H9 (cell line): ENCODE results near the gene TRAPPC2L. TPM values are rescaled to one million over a fixed set of nuclear protein-coding genes. Genes with fewer than 3 reads are reported as not detected.

Experiments used
- DNase-seq: peaks from one replicate; pipeline ENCODE4 v3.0.0-alpha.2; 2017
- H2AFZ ChIP-seq: one replicate; pipeline ENCODE4 v1.6.1; 2013; ENCODE audit warnings: mild to moderate bottlenecking, low read length, control low read depth, moderate library complexity
- H2AK5ac ChIP-seq: 2 replicates; pipeline ENCODE4 v1.6.1; 2013; ENCODE audit warnings: low read length, control low read depth, mixed read lengths; ENCODE audit not compliant: insufficient read length
- H2BK120ac ChIP-seq: one replicate; pipeline ENCODE4 v1.6.1; 2013; ENCODE audit warnings: low read depth, mild to moderate bottlenecking, low read length, control low read depth, inconsistent platforms; ENCODE audit not compliant: poor library complexity, severe bottlenecking
- H2BK12ac ChIP-seq: 2 replicates; pipeline ENCODE4 v1.6.1; 2013; ENCODE audit warnings: low read length, control low read depth, mixed read lengths, low read depth; ENCODE audit not compliant: insufficient read length
- H2BK15ac ChIP-seq: 2 replicates; pipeline ENCODE4 v1.6.1; 2013; ENCODE audit warnings: low read depth, low read length, control low read depth
- H2BK20ac ChIP-seq: one replicate; pipeline ENCODE4 v1.6.1; 2013; ENCODE audit warnings: low read depth, mild to moderate bottlenecking, low read length, control low read depth, inconsistent platforms; ENCODE audit not compliant: poor library complexity, severe bottlenecking
- H2BK5ac ChIP-seq: 2 replicates; pipeline ENCODE4 v1.6.1; 2013; ENCODE audit warnings: low read length, control low read depth, mixed read lengths; ENCODE audit not compliant: insufficient read length
- H3K14ac ChIP-seq: 2 replicates; pipeline ENCODE4 v1.6.1; 2013; ENCODE audit warnings: low read length, control low read depth; ENCODE audit not compliant: insufficient read depth
- H3K18ac ChIP-seq: 2 replicates; pipeline ENCODE4 v1.6.1; 2013; ENCODE audit warnings: low read depth, mild to moderate bottlenecking, mixed read lengths, low read length, control low read depth; ENCODE audit not compliant: insufficient read length
- H3K23ac ChIP-seq: 2 replicates; pipeline ENCODE4 v1.6.1; 2013; ENCODE audit warnings: low read length, control low read depth, mixed read lengths, low read depth; ENCODE audit not compliant: insufficient read length
- H3K23me2 ChIP-seq: 2 replicates; pipeline ENCODE4 v1.6.1; 2013; ENCODE audit warnings: low read depth, mild to moderate bottlenecking, mixed read lengths, low read length, control low read depth; ENCODE audit not compliant: insufficient read length, poor library complexity, severe bottlenecking
- H3K27ac ChIP-seq: 2 replicates; pipeline ENCODE4 v1.5.1; 2013; ENCODE audit warnings: low read length, control low read depth, mixed read lengths, low read depth; ENCODE audit not compliant: insufficient read length
- H3K27me3 ChIP-seq: 2 replicates; pipeline ENCODE4 v1.6.1; 2013; ENCODE audit warnings: low read length, control low read depth, inconsistent platforms; ENCODE audit not compliant: insufficient read depth
- H3K4ac ChIP-seq: 2 replicates; pipeline ENCODE4 v1.6.1; 2013; ENCODE audit warnings: low read depth, mild to moderate bottlenecking, control low read depth, inconsistent platforms, low read length, moderate library complexity
- H3K4me1 ChIP-seq: 2 replicates; pipeline ENCODE4 v1.6.1; 2013; ENCODE audit warnings: low read length, control low read depth, inconsistent platforms; ENCODE audit not compliant: insufficient read depth
- H3K4me2 ChIP-seq: 2 replicates; pipeline ENCODE4 v1.6.1; 2013; ENCODE audit warnings: low read length, control low read depth, mixed read lengths; ENCODE audit not compliant: insufficient read length, insufficient read depth
- H3K56ac ChIP-seq: 2 replicates; pipeline ENCODE4 v1.6.1; 2013; ENCODE audit warnings: low read depth, mild to moderate bottlenecking, mixed read lengths, low read length, control low read depth; ENCODE audit not compliant: insufficient read length
- H3K79me1 ChIP-seq: 2 replicates; pipeline ENCODE4 v1.6.1; 2013; ENCODE audit warnings: low read depth, mild to moderate bottlenecking, moderate library complexity, low read length, control low read depth, inconsistent platforms; ENCODE audit not compliant: insufficient read depth, poor library complexity, severe bottlenecking
- H3K79me2 ChIP-seq: 2 replicates; pipeline ENCODE4 v1.6.1; 2013; ENCODE audit warnings: low read length, control low read depth, inconsistent platforms; ENCODE audit not compliant: insufficient read depth
- H3K9ac ChIP-seq: 2 replicates; pipeline ENCODE4 v1.6.1; 2013; ENCODE audit warnings: low read length, control low read depth, mixed read lengths; ENCODE audit not compliant: insufficient read length; ENCODE audit errors: extremely low read depth
- H3K9me3 ChIP-seq: one replicate; pipeline ENCODE4 v1.6.1; 2013; ENCODE audit warnings: low read depth, low read length, inconsistent platforms; ENCODE audit not compliant: control insufficient read depth
- H3T11ph ChIP-seq: one replicate; pipeline ENCODE4 v1.6.1; 2013; ENCODE audit warnings: mild to moderate bottlenecking, low read length, control low read depth, inconsistent platforms
- H4K20me1 ChIP-seq: one replicate; pipeline ENCODE4 v1.6.1; 2013; ENCODE audit not compliant: control insufficient read depth, insufficient read length, insufficient read depth
- H4K5ac ChIP-seq: 2 replicates; pipeline ENCODE4 v1.6.1; 2013; ENCODE audit warnings: low read depth, mild to moderate bottlenecking, mixed read lengths, low read length, control low read depth; ENCODE audit not compliant: insufficient read length
- H4K8ac ChIP-seq: replicated peaks from 2 replicates; pipeline ENCODE4 v1.6.1; 2013; ENCODE audit warnings: low read length, control low read depth, mixed read lengths, low read depth; ENCODE audit not compliant: insufficient read length
- H4K91ac ChIP-seq: 2 replicates; pipeline ENCODE4 v1.6.1; 2013; ENCODE audit warnings: low read depth, mild to moderate bottlenecking, moderate library complexity, mixed read lengths, low read length, control low read depth; ENCODE audit not compliant: insufficient read length
- H3K27ac Mint-ChIP-seq, 3 experiments: 2 replicates in 2 of 3; 3 replicates in 1 of 3; pipeline ENCODE4 v1.8.0; 2020 to 2021; ENCODE audit warnings: mixed read lengths in 3 of 3, mild to moderate bottlenecking in 1 of 3, moderate library complexity in 1 of 3
- H3K27me3 Mint-ChIP-seq: 2 replicates; pipeline ENCODE4 v1.8.0; 2021; ENCODE audit warnings: low read depth, mild to moderate bottlenecking, moderate library complexity, mixed read lengths
- H3K36me3 Mint-ChIP-seq, 3 experiments: 2 replicates in 2 of 3; 3 replicates in 1 of 3; pipeline ENCODE4 v1.8.0; 2020 to 2021; ENCODE audit warnings: low read depth in 3 of 3, mixed read lengths in 3 of 3; ENCODE audit not compliant: insufficient read depth in 1 of 3
- H3K4me1 Mint-ChIP-seq, 2 experiments: 2 replicates each; pipeline ENCODE4 v1.8.0; 2020; ENCODE audit warnings: mixed read lengths in 2 of 2
- H3K4me3 Mint-ChIP-seq, 2 experiments: 2 replicates in 1 of 2; 3 replicates in 1 of 2; pipeline ENCODE4 v1.8.0; 2020 to 2021; ENCODE audit warnings: mild to moderate bottlenecking in 2 of 2, mixed read lengths in 2 of 2, moderate library complexity in 1 of 2
- H3K9me3 Mint-ChIP-seq, 2 experiments: 2 replicates in 1 of 2; 3 replicates in 1 of 2; pipeline ENCODE4 v1.8.0; 2020; ENCODE audit warnings: mild to moderate bottlenecking in 2 of 2, mixed read lengths in 2 of 2, moderate library complexity in 1 of 2
- WGBS: extraction: QIAGEN DNeasy Blood & Tissue Kit; methylation state at CpG from one replicate; pipeline ENCODE4 v1.1.7; 2013; ENCODE audit warnings: missing lambda C conversion rate, low lambda C conversion rate, mixed read lengths; ENCODE audit not compliant: insufficient read length; ENCODE audit errors: extremely low coverage; 5-methylcytosine and 5-hydroxymethylcytosine counted together
- total RNA-seq: library from RNA; stranded (reverse); gene quantifications from 2 replicates; pipeline ENCODE4 v1.2.1, GENCODE V29; 2021
- TF ChIP-seq, protein P1 (sequence below): fragments of 200-600 bp; sonication (generic); conservative IDR thresholded peaks from 3 replicates; pipeline ENCODE4 v1.8.0; 2021; ENCODE audit warnings: antibody characterized with exemption, mild to moderate bottlenecking

The TRAPPC2L gene
- total RNA-seq, 1 experiment from 2014 or later, result 90.3 TPM

- no peaks in the 10 kb centered on the region for H3K79me1 ChIP-seq
- peaks cover 0 to 6% of the 10 kb centered on the region in 2 experiments; a peak in 2 of 5 replicates for H3K9me3 Mint-ChIP-seq
- no peak overlapping the region for H2BK20ac ChIP-seq
- no peak overlapping the region for H3K18ac ChIP-seq
- peaks cover 9 to 18% of the 10 kb centered on the region in 2 experiments for H3K4me1 Mint-ChIP-seq
- no peak overlapping the region for H3K14ac ChIP-seq
- H3K4ac ChIP-seq, result no peak overlapping the region
- H3K23me2 ChIP-seq, result peaks cover 8% of the 10 kb centered on the region
- H3K9ac ChIP-seq, result no peak overlapping the region
- no peak overlapping the region for H2AK5ac ChIP-seq
- H2BK5ac ChIP-seq, result no peak overlapping the region
- 100% methylated on average over 1 of the region's 8 CpGs for WGBS
- no peak overlapping the region for H3K27ac ChIP-seq
- H3K4me2 ChIP-seq, result no peak overlapping the region
- H3K9me3 ChIP-seq, result no peaks in the 10 kb centered on the region
- H2BK12ac ChIP-seq, result no peak overlapping the region
- no peak overlapping the region for H2BK120ac ChIP-seq
- H2BK15ac ChIP-seq, result no peak overlapping the region
- DNase-seq, result no peak
- peak overlapping the region; percentile 34 to 57; a peak in 4 of 5 replicates for H3K4me3 Mint-ChIP-seq
- H3K4me1 ChIP-seq, result no peaks in the 10 kb centered on the region
- H3K27ac Mint-ChIP-seq, result no peak overlapping the region
- H3T11ph ChIP-seq, result no peak overlapping the region
- H3K27me3 ChIP-seq, result no peaks in the 10 kb centered on the region
- no peak overlapping the region for H3K23ac ChIP-seq
- no peak overlapping the region for H3K56ac ChIP-seq
- no peak overlapping the region for H2AFZ ChIP-seq
- no peaks in the 10 kb centered on the region for H3K27me3 Mint-ChIP-seq
- TF ChIP-seq, protein P1, sequence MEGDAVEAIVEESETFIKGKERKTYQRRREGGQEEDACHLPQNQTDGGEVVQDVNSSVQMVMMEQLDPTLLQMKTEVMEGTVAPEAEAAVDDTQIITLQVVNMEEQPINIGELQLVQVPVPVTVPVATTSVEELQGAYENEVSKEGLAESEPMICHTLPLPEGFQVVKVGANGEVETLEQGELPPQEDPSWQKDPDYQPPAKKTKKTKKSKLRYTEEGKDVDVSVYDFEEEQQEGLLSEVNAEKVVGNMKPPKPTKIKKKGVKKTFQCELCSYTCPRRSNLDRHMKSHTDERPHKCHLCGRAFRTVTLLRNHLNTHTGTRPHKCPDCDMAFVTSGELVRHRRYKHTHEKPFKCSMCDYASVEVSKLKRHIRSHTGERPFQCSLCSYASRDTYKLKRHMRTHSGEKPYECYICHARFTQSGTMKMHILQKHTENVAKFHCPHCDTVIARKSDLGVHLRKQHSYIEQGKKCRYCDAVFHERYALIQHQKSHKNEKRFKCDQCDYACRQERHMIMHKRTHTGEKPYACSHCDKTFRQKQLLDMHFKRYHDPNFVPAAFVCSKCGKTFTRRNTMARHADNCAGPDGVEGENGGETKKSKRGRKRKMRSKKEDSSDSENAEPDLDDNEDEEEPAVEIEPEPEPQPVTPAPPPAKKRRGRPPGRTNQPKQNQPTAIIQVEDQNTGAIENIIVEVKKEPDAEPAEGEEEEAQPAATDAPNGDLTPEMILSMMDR, result no peak
- H4K8ac ChIP-seq, result no peak overlapping the region
- no peaks in the 10 kb centered on the region for H4K20me1 ChIP-seq
- peaks cover 19 to 37% (median 26%) of the 10 kb centered on the region in 3 experiments for H3K36me3 Mint-ChIP-seq
- H4K91ac ChIP-seq, result no peak overlapping the region
- H4K5ac ChIP-seq, result no peak overlapping the region
- no peaks in the 10 kb centered on the region for H3K79me2 ChIP-seq
These were observed 1.8 kb upstream of the TRAPPC2L start for GRCh38 chr16:88855176-88855575.
